ENCODE measurements around the gene PATE1. TPM values are rescaled to one million over a fixed set of nuclear protein-coding genes. Genes with fewer than 3 reads are reported as not detected.

PATE1 gene
- total RNA-seq, 1 experiment from 2014 or later, result not detected

DNA sequence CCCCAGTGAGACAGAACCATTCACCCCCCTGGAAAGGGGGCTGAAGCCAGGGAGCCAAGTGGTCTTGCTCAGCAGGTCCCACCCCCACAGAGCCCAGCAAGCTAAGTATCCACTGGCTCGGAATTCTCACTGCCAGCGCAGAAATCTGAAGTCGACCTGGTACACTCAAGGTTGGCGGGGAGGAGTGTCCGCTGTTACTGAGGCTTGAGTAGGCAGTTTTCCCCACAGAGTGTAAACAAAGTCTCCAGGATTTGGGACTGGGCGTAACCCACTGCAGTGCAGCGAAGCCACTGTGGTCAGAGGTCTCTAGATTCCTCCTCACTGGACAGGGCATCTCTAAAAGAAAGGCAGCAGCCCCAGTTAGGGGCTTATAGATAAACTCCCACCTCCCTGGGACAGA is 10.0 kb downstream of the PATE1 start:
- ChIA-PET CTCF (no interaction called here), POLR2A (ENCODE audit: unreplicated experiment) (no interaction called here)
- no peak overlapping the region for H2AFZ ChIP-seq
- no peak overlapping the region for H3K4me3 ChIP-seq
- no peaks in the 10 kb centered on the region for H3K4me1 ChIP-seq (replicated peaks; ENCODE audit: insufficient read depth)
- TF ChIP-seq EZH2 (IDR thresholded peaks at IDR 0.05; ENCODE audit: low read depth), result no peak
- DNase-seq, result no peak
- H3K27me3 ChIP-seq (ENCODE audit: insufficient read depth, low read depth), result peaks cover 57% of the 10 kb centered on the region
- no peak overlapping the region for H3K27ac ChIP-seq
- no peaks in the 10 kb centered on the region for H3F3A ChIP-seq (ENCODE audit: insufficient read depth, low read depth)
- no peaks in the 10 kb centered on the region for H3K36me3 ChIP-seq (ENCODE audit: low read depth)
- no peaks in the 10 kb centered on the region for H3K79me2 ChIP-seq (ENCODE audit: low read depth)
- no peaks in the 10 kb centered on the region for H4K20me1 ChIP-seq (ENCODE audit: insufficient read depth)
- no peaks in the 10 kb centered on the region for H3K9me3 ChIP-seq (ENCODE audit: insufficient read depth, low read depth)
- H3K4me2 ChIP-seq, result no peak overlapping the region
- BruUV-seq (replicated peaks), result no TSS peak
- peaks cover 5% of the 10 kb centered on the region; the same call in 1 of the 2 replicates for H3K9me2 ChIP-seq (ENCODE audit: insufficient read depth)
- intact Hi-C loops (cut with micrococcal nuclease; ENCODE audit: unreplicated experiment), result no loop called here

DNA sequence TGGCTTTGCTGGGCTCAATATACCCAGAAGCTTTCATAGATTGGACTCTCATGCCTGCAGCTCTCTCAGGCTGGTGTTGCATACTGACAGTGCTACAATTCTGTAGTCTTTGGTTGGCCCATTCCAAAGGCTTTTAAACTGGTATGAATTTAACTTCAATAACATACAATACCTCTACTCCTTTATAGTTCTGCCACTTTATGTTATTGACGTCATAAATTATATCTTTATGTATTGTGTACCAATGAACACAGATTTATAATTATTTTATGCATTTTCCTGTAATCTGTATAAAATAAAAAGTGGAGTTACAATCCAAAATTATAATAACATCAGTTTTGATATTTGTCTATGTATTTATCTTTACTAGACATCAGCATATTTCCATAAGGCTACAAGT is 16.4 kb downstream of the PATE1 start:
- Histone ChIP-seq H3K27me3 (ENCODE audit: insufficient read depth, low read depth) (peaks cover 50% of the 10 kb centered on the region), H3K4me2 (no peak overlapping the region), H4K20me1 (ENCODE audit: insufficient read depth) (no peaks in the 10 kb centered on the region), H3K9me3 (ENCODE audit: insufficient read depth, low read depth) (no peaks in the 10 kb centered on the region), H3F3A (ENCODE audit: insufficient read depth, low read depth) (no peaks in the 10 kb centered on the region), H3K36me3 (ENCODE audit: low read depth) (no peaks in the 10 kb centered on the region), H2AFZ (no peak overlapping the region), H3K4me3 (no peak overlapping the region), H3K9me2 (ENCODE audit: insufficient read depth) (no peaks in the 10 kb centered on the region), H3K4me1 (replicated peaks; ENCODE audit: insufficient read depth) (no peaks in the 10 kb centered on the region), H3K27ac (no peak overlapping the region), H3K79me2 (ENCODE audit: low read depth) (no peaks in the 10 kb centered on the region)
- POLR2A ChIA-PET (ENCODE audit: unreplicated experiment), result no interaction called here
- TF ChIP-seq, protein P1, sequence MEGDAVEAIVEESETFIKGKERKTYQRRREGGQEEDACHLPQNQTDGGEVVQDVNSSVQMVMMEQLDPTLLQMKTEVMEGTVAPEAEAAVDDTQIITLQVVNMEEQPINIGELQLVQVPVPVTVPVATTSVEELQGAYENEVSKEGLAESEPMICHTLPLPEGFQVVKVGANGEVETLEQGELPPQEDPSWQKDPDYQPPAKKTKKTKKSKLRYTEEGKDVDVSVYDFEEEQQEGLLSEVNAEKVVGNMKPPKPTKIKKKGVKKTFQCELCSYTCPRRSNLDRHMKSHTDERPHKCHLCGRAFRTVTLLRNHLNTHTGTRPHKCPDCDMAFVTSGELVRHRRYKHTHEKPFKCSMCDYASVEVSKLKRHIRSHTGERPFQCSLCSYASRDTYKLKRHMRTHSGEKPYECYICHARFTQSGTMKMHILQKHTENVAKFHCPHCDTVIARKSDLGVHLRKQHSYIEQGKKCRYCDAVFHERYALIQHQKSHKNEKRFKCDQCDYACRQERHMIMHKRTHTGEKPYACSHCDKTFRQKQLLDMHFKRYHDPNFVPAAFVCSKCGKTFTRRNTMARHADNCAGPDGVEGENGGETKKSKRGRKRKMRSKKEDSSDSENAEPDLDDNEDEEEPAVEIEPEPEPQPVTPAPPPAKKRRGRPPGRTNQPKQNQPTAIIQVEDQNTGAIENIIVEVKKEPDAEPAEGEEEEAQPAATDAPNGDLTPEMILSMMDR (conservative IDR thresholded peaks at IDR 0.05), result no peak
- no peak for TF ChIP-seq EZH2 (IDR thresholded peaks at IDR 0.05; ENCODE audit: low read depth)
- CTCF ChIA-PET, result no interaction called here
- no peak for DNase-seq
- intact Hi-C loops (cut with micrococcal nuclease; ENCODE audit: unreplicated experiment), result no loop called here
- no TSS peak for BruUV-seq (replicated peaks)

DNA sequence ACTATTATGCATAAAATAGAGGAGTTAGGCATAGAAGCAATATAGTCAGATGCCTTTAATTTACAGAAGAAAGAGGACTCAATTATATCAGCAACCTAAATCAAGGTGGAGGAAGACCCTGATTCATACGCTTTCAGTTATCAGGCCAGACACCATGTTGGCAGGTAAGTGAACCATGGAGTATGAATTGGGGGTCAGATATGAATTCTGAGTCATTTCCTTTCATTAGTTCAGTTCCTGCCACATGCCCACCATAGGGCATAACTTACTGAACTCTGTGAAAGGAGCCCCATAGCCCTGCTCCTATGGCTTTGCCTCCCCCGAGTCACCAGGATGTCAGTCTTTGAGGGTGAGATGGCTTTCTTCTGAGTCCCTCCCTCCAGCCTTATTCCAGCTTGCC is 17.4 kb downstream of the PATE1 start:
- H3K4me2 ChIP-seq, result no peak overlapping the region
- no peaks in the 10 kb centered on the region for H3K36me3 ChIP-seq (ENCODE audit: low read depth)
- no TSS peak for BruUV-seq (replicated peaks)
- H3K27ac ChIP-seq, result no peak overlapping the region
- no peaks in the 10 kb centered on the region for H3K79me2 ChIP-seq (ENCODE audit: low read depth)
- TF ChIP-seq EZH2 (IDR thresholded peaks at IDR 0.05; ENCODE audit: low read depth), result no peak
- TF ChIP-seq, protein P1 (conservative IDR thresholded peaks at IDR 0.05), result no peak
- H4K20me1 ChIP-seq (ENCODE audit: insufficient read depth), result no peaks in the 10 kb centered on the region
- POLR2A ChIA-PET (ENCODE audit: unreplicated experiment), result no interaction called here
- H3K27me3 ChIP-seq (ENCODE audit: insufficient read depth, low read depth), result peaks cover 57% of the 10 kb centered on the region
- no peaks in the 10 kb centered on the region for H3K4me1 ChIP-seq (replicated peaks; ENCODE audit: insufficient read depth)
- no peak overlapping the region for H2AFZ ChIP-seq
- intact Hi-C loops (cut with micrococcal nuclease; ENCODE audit: unreplicated experiment), result no loop called here
- H3K4me3 ChIP-seq, result no peak overlapping the region
- no peak for DNase-seq
- CTCF ChIA-PET, result no interaction called here
- H3K9me2 ChIP-seq (ENCODE audit: insufficient read depth), result no peaks in the 10 kb centered on the region
- no peaks in the 10 kb centered on the region for H3K9me3 ChIP-seq (ENCODE audit: insufficient read depth, low read depth)
- no peaks in the 10 kb centered on the region for H3F3A ChIP-seq (ENCODE audit: insufficient read depth, low read depth)

DNA sequence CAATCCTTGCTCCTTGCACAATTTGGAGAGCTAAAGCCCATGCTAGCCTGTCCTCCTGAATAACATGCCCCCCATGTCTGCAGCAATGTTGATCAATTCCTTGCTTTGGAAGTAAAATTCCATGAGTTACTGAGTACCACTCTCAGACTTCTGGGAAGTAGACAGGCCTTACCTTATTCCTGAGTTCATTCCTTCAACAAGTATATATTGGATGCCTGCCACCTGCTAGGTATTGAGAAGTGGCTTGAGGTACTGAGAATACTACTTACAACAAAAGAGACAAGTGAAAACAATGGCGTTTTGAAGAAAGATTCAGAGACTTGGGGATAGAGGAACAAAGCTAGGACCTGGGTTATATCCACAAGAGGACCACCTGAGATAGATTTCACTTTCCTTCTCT is 20.2 kb downstream of the PATE1 start:
- Histone ChIP-seq H3K79me2 (ENCODE audit: low read depth) (no peaks in the 10 kb centered on the region), H3K36me3 (ENCODE audit: low read depth) (no peaks in the 10 kb centered on the region), H2AFZ (no peak overlapping the region), H3K9me2 (ENCODE audit: insufficient read depth) (no peaks in the 10 kb centered on the region), H3K9me3 (ENCODE audit: insufficient read depth, low read depth) (no peaks in the 10 kb centered on the region), H4K20me1 (ENCODE audit: insufficient read depth) (no peaks in the 10 kb centered on the region), H3K4me1 (replicated peaks; ENCODE audit: insufficient read depth) (no peaks in the 10 kb centered on the region), H3K27me3 (ENCODE audit: insufficient read depth, low read depth) (peaks cover 75% of the 10 kb centered on the region), H3K4me3 (no peak overlapping the region), H3K4me2 (no peak overlapping the region), H3K27ac (no peak overlapping the region), H3F3A (ENCODE audit: insufficient read depth, low read depth) (no peaks in the 10 kb centered on the region)
- intact Hi-C loops (cut with micrococcal nuclease; ENCODE audit: unreplicated experiment), result no loop called here
- CTCF ChIA-PET, result no interaction called here
- POLR2A ChIA-PET (ENCODE audit: unreplicated experiment), result interaction anchor here (0.7 kb wide), 1 partner anchor 37 kb away, joined by 11 read pairs; no protein-coding TSS in a partner anchor
- TF ChIP-seq, protein P1 (conservative IDR thresholded peaks at IDR 0.05), result no peak
- no peak for TF ChIP-seq EZH2 (IDR thresholded peaks at IDR 0.05; ENCODE audit: low read depth)
- no TSS peak for BruUV-seq (replicated peaks)
- DNase-seq, result no peak
